Activated T-cell treated with anti-CD3 and anti-CD28 coated beads for 4 hours (primary cell): ENCODE data around the gene NPFFR1.

Source experiments
- DNase-seq: peaks from one replicate; pipeline ENCODE4 v3.0.0-alpha.2; 2020

NPFFR1 gene

DNA sequence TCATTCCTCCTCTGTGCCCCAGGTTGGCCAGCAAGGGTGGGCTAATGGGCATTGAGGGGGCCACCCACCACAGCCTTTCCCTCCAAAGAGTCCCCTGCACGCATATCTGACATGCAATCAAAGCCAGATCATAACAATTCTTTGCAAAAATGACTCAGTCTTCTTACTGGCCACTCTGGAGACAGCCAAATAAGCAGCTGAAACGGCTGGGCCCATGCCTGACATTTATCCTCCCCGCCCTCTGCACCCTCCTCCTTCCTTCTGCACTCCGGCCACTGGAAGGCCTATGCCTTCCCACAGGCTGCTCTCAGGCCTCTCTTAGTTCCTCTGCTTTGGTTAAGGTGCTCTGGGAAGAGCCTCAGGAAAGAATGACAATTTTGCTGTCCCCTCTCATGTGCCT lies 29.2 kb upstream of the NPFFR1 start:
- DNase-seq, result no peak

- DNase-seq, result no peak
Observed at GRCh38 chr10:70312249-70312648, 28.4 kb upstream of the NPFFR1 start.

- DNase-seq, result no peak
Observed at GRCh38 chr10:70311698-70312097, 27.9 kb upstream of the NPFFR1 start.

DNA sequence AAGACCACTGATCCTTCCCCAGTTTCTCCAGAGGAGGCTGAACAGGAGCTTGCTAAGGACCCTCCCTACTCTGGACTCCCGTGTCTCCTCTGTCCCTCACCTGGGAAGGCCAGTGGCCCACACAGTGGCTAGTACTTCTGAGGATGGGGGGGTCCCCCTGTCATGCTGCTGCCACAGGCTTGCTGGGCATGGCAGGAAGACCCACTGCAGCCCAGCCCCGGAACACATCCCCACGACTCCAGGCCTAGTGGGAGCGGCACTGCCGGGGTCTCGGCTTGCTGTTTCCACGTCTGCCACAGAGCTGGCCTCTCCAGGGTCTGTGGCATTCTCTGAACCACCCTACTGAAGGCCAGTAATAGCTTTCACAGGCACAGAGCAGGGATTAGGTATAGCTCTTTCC lies 25.9 kb upstream of the NPFFR1 start:
- DNase-seq, result no peak

DNA sequence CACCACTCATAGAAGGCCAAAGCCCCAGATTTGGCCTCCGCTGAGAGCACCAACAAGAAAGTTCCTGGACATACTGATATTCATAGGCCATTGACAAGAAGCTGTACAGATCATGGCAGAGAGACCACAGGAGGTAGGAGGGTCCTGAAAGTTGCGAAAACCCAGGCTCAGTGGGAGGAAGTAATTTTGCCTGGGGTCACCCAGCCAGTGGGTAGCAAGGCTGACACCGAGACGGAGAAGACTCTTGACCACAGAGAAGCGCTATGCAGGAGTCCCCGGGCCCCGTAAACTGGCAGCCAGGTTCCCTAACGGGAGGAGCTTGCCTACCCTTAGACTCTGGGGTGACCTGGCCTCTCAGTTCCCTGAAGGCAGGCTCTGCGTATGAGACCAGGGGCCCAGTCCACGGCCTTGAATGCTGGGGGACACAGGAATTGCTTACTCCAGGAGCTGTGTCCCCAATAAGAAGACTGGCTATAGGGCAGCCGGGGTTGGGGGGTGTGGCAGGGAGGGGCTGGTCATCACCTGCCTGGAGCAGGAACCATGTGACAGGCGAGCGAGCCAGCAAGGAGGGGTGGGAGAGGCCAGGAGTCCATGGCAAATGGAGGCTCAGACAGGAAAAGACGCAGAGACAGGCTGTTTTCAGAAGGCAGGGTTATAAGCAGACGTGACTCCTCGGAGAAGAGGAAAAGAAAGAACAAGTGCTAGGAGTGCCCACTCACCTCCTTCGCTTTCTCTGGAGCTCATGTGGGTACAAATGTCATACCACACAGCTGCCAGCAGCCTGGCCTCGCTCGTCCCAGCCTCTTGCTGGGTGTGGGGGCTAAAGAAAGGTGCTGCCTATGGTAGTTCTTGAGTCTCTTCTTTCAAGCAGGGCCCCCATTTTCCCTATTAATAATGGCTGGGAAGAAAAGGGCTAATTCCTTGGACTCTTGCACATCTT lies 24.6 kb upstream of the NPFFR1 start:
- no peak for DNase-seq

DNA sequence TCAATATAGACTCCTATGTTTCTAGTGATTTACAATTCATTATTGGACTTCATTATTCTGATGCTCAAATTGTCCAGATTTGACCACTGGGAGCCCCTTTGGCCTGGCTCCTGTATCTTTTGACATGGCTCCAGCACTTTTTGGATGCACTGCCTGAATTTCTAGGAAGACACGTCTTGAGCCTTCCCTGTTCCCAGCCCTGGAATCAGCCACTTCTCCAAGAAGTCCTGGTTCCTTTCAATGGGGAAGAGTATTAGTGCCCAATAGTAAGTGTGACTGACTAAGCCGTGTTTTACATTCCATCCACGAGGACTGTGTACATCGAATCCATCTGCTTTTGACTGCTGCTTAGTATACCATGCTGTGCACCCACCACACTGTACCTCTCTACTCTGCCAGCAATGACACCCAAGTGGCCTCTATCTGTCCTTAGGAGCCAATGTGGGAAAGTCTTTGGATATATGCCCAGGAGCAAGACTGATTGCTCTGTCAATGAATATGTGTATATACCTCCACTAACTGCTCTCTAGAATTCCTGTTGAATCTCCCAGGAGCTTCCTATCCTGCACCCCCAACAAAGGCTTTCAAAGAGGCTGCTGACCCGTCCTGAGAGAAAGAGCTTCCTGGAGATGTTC lies 23.2 kb upstream of the NPFFR1 start:
- DNase-seq, result no peak

DNA sequence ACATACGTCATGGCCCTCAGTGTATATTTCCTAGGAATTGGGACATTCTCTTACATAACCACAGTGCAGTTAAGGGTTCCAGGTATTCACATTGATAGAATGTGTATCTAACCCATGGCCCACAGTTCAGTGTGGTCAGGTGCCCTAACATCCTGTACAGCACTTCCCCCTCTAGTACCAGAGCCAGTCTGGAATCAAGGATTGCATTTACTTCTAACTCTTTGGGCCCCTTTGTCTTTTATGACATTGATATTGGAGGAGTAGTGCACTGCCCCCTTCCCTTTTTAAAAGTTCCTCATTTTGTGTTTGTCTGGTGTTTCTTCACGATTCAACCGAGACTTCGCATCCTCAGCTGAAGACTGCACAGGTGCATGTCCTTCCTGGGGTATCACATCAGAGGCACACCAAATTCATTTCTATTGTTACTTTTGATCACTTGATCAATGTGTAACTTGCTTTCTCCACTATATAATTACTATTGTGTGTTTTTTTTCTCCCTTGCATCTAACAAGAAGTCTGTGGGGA lies 22.4 kb upstream of the NPFFR1 start:
- no peak for DNase-seq

- no peak for DNase-seq
Observed at GRCh38 chr10:70303730-70304129, 19.9 kb upstream of the NPFFR1 start.

GRCh38 chr10:70302292-70302691 lies 18.5 kb upstream of the NPFFR1 start:
- DNase-seq, result no peak

DNA sequence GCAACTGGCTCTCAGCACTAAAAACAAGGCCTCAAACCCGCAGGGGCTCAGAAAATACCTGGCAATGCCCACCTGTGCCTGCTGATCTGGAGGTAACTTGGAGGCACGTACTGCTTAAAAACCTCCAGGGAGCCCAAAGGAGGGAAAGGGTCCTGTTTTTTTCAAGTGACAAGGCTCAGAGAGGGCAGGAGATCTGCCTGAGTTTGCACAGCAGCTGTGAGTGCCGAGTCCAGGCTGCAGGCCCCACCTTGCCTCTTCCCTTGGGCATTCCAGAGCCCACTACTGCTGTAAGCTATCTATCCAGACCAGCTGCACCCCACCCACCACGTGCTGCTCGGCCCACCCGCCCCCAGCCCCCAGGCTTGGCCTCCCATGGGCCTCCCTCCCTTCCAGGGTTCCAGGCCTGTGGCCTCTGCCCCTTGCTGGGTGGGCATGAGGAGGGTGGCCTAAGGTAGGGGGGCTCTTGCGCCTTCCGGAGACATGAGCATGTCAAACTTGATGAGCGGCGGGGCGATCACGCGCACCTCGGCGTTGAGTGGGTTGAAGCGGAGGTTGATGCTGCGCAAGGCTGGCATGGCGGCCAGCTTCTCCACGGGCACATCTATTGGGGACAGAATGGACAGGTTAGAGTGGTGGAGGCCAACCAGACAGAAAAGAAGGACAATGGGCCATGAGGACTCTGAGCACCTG lies 17.2 kb upstream of the NPFFR1 start:
- DNase-seq, result no peak

- no peak for DNase-seq
Observed at GRCh38 chr10:70300461-70300860, 16.7 kb upstream of the NPFFR1 start.

- DNase-seq, result no peak
Observed at GRCh38 chr10:70299876-70300275, 16.1 kb upstream of the NPFFR1 start.

DNA sequence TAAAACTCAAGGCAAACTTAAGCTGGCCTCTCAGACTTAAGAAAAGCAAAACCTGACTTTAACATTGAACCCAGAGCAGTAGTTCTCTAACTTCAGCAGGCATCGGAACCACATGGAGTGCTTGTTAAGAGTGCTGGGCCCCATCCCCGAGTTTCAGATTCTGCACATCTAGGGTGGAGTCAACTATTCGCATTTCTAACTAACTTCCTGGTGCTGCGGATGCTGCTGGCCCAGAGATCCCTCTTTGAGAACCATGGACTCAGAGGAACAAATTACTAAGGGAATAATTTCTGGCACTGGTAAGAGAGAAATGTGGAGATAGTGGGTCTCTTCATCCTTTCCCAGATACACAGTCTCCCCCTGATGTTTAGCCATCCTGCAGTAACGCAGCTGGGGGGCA lies 14.6 kb upstream of the NPFFR1 start:
- no peak for DNase-seq

DNA sequence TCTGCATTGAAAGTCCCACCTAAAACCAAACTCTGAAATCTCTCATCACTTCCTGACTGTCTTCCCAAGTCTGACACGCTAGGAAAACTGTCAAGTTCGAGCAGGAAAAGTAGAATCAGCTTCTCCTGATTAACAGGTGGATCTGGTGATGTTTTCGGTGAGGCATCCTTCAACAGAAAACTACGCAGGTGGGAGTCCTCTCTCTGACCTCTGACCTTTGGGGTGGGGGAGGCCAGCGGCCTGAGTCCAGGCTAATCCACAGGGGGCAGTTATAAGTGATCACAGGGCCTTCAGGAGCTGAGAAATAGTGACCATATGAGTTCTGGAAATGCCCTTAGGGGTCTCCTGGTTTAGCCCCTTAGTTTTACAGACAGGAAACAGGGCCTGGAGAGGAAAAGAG lies 13.4 kb upstream of the NPFFR1 start:
- DNase-seq, result no peak

DNA sequence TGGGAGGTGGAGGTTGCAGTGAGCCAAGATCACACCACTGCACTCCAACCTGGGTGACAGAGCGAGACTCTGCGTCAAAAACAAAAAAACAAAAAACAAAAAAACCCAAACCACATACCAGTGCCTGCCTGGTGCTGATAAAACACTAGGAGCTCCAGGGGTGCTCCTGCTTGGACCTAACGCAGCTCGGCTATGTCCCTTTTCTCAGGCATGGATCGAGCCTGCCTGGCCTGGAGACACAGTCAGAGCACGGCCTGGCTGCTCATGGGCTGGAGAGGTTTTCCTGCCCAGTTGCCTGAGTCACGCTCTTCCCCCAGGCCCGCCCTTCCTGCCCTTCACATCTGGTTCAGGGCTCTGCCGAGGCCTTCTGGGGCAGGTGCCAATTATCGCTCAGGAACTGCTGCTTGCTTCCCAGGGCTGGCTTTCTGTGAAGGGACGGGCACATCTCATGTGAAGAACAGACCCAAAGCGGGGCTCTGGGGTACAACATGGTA lies 12.6 kb upstream of the NPFFR1 start:
- no peak for DNase-seq

DNA sequence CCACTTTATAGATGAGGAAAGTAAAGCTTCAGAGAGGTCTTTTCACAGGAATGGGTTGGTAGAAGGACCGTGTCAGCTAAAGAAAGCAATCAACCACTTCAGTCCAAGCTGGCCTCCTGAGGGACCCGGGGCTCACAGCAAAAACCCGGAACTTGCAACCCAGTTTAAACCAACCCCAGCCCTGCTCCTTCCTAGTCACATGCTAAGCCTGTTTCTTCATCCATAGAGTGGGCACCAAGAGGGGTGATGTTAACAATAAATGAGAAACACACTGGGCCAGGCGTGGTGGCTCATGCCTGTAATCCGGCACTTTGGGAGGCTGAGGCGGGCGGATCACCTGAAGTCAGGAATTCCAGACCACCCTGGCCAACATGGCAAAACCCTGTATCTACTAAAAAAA lies 12.1 kb upstream of the NPFFR1 start:
- no peak for DNase-seq

GRCh38 chr10:70295321-70295720 lies 11.5 kb upstream of the NPFFR1 start:
- no peak for DNase-seq

DNA sequence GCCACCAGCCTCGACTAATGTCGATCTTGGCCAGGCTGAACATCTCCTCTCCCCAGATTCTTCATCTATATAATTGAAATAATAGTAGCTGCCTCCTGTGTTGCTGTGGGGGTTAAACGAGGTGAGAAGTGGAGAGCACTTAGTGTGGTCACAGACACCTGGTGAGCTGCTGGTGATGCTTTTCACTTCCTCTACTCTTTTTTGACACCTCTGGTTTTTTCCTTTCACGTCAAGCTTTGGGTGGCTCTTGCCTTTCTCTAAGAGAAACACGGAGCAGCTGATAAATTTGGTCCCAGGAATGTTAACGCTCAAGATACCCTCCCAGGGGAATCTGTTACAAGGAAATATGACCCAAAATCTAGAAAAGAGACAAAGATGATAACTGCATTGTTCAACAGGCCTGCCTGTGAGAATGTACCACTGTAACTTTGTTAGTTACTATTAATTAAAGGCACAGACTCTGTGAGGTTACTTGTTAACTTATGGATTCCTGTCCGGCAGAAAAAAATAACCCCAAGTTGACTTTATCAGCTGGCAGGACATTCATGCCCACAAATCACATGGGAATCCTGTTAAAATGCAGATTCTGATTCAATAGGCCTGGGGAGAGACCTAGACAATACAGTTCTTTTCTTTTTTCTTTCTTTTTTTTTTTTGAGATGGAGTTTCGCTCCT lies 9.5 kb upstream of the NPFFR1 start:
- DNase-seq, result no peak

- no peak for DNase-seq
Observed at GRCh38 chr10:70292004-70292403, 8.2 kb upstream of the NPFFR1 start.

DNA sequence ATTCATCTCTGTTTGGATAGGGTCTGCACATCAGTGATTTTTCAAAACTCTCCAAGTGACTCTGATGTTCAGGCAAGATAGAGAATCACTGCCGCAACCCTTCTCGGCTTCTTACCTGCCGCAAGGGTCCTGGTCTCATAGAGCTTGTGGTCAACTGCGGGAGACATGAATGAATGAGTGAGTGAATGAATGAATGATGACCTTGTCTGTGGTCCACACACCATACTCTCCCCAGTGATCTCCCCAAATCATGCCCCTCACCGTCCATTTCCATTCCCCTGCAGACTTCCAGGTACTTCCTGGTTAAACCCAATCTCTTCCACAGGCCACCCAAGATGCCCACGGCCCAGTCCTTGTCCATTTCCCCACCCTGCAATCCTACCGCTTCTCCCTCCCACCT lies 5.9 kb upstream of the NPFFR1 start:
- no peak for DNase-seq

- DNase-seq, result no peak
Observed at GRCh38 chr10:70286616-70287015, 2.8 kb upstream of the NPFFR1 start.

DNA sequence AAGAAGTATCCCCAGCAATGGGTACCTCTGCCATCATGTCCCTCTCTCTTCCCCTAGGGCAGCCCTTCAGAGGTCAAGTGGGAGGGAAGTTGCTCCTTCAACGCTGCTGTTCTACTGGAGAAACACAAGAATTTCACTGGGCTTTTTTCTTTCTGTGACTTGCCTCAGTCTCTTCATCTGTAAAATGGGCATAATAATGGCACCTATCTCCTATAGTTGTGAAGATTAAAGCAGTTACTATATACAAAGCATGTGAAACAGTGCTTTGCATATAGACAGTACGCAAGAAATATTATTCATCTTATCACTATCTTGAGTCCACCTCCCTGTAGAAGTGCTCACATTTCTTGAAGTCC lies 1.6 kb upstream of the NPFFR1 start:
- DNase-seq, result no peak
